KMS-11 (cell line): ENCODE measurements around the gene PKP3.
A peak's percentile ranks its signal among the peaks of the same experiment; 100 is the strongest.

ENCODE experiments used
- H2AFZ ChIP-seq: fragments of 200-600 bp; sonication (generic); 2 replicates; pipeline ENCODE4 v1.6.1; 2016; ENCODE audit warnings: antibody characterized with exemption, mixed run types, low read depth
- H3K27ac ChIP-seq: fragments of 200-600 bp; sonication (generic); 2 replicates; pipeline ENCODE4 v1.6.1; 2016; ENCODE audit warnings: mild to moderate bottlenecking, mixed run types
- H3K27me3 ChIP-seq: fragments of 200-600 bp; sonication (generic); 2 replicates; pipeline ENCODE4 v1.6.1; 2017; ENCODE audit warnings: mild to moderate bottlenecking, low read depth, mixed run types, moderate library complexity; ENCODE audit not compliant: insufficient read depth
- H3K36me3 ChIP-seq: fragments of 200-600 bp; sonication (generic); 2 replicates; pipeline ENCODE4 v1.6.1; 2017; ENCODE audit warnings: mild to moderate bottlenecking, mixed run types; ENCODE audit not compliant: insufficient read depth
- H3K4me1 ChIP-seq: fragments of 200-600 bp; sonication (generic); 2 replicates; pipeline ENCODE4 v1.6.1; 2016; ENCODE audit warnings: mild to moderate bottlenecking, low read depth, mixed run types; ENCODE audit not compliant: poor library complexity, severe bottlenecking
- H3K4me2 ChIP-seq: fragments of 200-600 bp; sonication (generic); 2 replicates; pipeline ENCODE4 v1.7.0; 2016; ENCODE audit warnings: mild to moderate bottlenecking, mixed run types
- H3K4me3 ChIP-seq: fragments of 200-600 bp; sonication (generic); IDR thresholded peaks from 2 replicates; pipeline ENCODE4 v1.6.1; 2017; ENCODE audit warnings: low read depth, low read length, mixed read lengths; ENCODE audit not compliant: insufficient read depth
- H3K79me2 ChIP-seq: fragments of 200-600 bp; sonication (generic); 2 replicates; pipeline ENCODE4 v1.6.1; 2016; ENCODE audit warnings: low read depth, mixed run types; ENCODE audit not compliant: insufficient read depth
- H3K9ac ChIP-seq: fragments of 200-600 bp; sonication (generic); 2 replicates; pipeline ENCODE4 v1.6.1; 2016; ENCODE audit warnings: mild to moderate bottlenecking, mixed run types
- H4K20me1 ChIP-seq: fragments of 200-600 bp; sonication (generic); 2 replicates; pipeline ENCODE4 v1.6.1; 2016; ENCODE audit warnings: mild to moderate bottlenecking, mixed run types; ENCODE audit not compliant: insufficient read depth
- CTCF ChIP-seq: fragments of 200-600 bp; sonication (generic); conservative IDR thresholded peaks from 2 replicates; pipeline ENCODE4 v1.6.1; 2017; ENCODE audit warnings: low read depth, mild to moderate bottlenecking, antibody characterized with exemption, low read length, moderate library complexity, mixed read lengths

The PKP3 gene

GRCh38 chr11:350723-351255 lies 43.2 kb upstream of the PKP3 start:
- Histone ChIP-seq H3K4me2 (peak overlapping the region; percentile 79), H3K36me3 (no peaks in the 10 kb centered on the region), H3K79me2 (no peaks in the 10 kb centered on the region), H3K27ac (no peak overlapping the region; the same call in 1 of the 2 replicates), H2AFZ (peak overlapping the region; percentile 33; the same call in 1 of the 2 replicates), H3K4me3 (no peak overlapping the region), H3K9ac (no peak overlapping the region), H3K27me3 (peaks cover 66% of the 10 kb centered on the region), H4K20me1 (no peaks in the 10 kb centered on the region), H3K4me1 (peaks cover 14% of the 10 kb centered on the region)
- no peak for TF ChIP-seq CTCF

GRCh38 chr11:351411-351810 lies 42.6 kb upstream of the PKP3 start:
- Histone ChIP-seq H3K79me2 (no peaks in the 10 kb centered on the region), H4K20me1 (no peaks in the 10 kb centered on the region), H2AFZ (no peak overlapping the region), H3K9ac (no peak overlapping the region), H3K36me3 (no peaks in the 10 kb centered on the region), H3K4me1 (peaks cover 14% of the 10 kb centered on the region), H3K4me2 (peak overlapping the region; percentile 79; the same call in 1 of the 2 replicates), H3K27me3 (peaks cover 60% of the 10 kb centered on the region), H3K4me3 (no peak overlapping the region), H3K27ac (no peak overlapping the region)
- no peak for TF ChIP-seq CTCF

- Histone ChIP-seq H3K79me2 (no peaks in the 10 kb centered on the region), H3K4me3 (no peak overlapping the region), H4K20me1 (no peaks in the 10 kb centered on the region), H3K9ac (no peak overlapping the region), H3K27me3 (peaks cover 54% of the 10 kb centered on the region), H2AFZ (no peak overlapping the region), H3K4me2 (no peak overlapping the region), H3K4me1 (peaks cover 14% of the 10 kb centered on the region), H3K27ac (no peak overlapping the region), H3K36me3 (no peaks in the 10 kb centered on the region)
- TF ChIP-seq CTCF = no peak
These were observed 41.5 kb upstream of the PKP3 start for GRCh38 chr11:352456-353031.

- Histone ChIP-seq H3K4me3 (no peak overlapping the region), H3K27me3 (peaks cover 48% of the 10 kb centered on the region), H4K20me1 (no peaks in the 10 kb centered on the region), H3K4me2 (no peak overlapping the region), H3K9ac (no peak overlapping the region), H2AFZ (no peak overlapping the region), H3K27ac (no peak overlapping the region), H3K4me1 (peaks cover 14% of the 10 kb centered on the region), H3K36me3 (no peaks in the 10 kb centered on the region), H3K79me2 (no peaks in the 10 kb centered on the region)
- no peak for TF ChIP-seq CTCF
These were observed 40.7 kb upstream of the PKP3 start for GRCh38 chr11:353179-353873.
